ENCODE data around the gene CHST11.

DNA sequence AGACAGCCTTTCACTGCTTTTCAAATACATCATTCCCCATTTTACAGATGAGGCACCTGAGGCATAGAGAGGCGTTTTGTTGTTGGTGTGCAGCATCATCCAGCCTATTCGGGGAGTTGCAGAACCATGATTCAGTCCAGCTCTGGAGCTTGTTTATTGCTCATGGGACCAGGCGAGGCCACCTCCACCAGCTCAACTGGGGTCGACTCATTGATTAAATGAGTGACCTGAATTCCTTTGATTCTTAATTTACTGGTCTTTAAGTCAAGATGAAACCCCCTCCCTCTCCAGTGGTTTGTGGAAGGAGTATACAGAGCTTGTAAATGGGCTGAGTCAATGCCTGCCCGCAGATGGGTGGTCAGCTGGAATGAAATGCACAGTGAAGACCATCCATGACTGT lies 161.9 kb downstream of the CHST11 start:
- no peak for TF ChIP-seq POLR2A (IDR thresholded peaks at IDR 0.05)
- TF ChIP-seq, protein P1, sequence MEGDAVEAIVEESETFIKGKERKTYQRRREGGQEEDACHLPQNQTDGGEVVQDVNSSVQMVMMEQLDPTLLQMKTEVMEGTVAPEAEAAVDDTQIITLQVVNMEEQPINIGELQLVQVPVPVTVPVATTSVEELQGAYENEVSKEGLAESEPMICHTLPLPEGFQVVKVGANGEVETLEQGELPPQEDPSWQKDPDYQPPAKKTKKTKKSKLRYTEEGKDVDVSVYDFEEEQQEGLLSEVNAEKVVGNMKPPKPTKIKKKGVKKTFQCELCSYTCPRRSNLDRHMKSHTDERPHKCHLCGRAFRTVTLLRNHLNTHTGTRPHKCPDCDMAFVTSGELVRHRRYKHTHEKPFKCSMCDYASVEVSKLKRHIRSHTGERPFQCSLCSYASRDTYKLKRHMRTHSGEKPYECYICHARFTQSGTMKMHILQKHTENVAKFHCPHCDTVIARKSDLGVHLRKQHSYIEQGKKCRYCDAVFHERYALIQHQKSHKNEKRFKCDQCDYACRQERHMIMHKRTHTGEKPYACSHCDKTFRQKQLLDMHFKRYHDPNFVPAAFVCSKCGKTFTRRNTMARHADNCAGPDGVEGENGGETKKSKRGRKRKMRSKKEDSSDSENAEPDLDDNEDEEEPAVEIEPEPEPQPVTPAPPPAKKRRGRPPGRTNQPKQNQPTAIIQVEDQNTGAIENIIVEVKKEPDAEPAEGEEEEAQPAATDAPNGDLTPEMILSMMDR (IDR thresholded peaks at IDR 0.05): no peak
